HUDEP-2 (cell line): ENCODE results near the gene MYH2.
"Not testable (repeated sequence)": the region's sequence is repeated elsewhere in the genome, so short reads cannot be mapped to it uniquely, and the experiment has no call there.

Source experiments
- DNase-seq, 76 experiments: peaks; one replicate each; lab custom pipeline; 2025; ENCODE audit not compliant: unreplicated experiment in 76 of 76; lab: John Stamatoyannopoulos, UW

The MYH2 gene

DNA sequence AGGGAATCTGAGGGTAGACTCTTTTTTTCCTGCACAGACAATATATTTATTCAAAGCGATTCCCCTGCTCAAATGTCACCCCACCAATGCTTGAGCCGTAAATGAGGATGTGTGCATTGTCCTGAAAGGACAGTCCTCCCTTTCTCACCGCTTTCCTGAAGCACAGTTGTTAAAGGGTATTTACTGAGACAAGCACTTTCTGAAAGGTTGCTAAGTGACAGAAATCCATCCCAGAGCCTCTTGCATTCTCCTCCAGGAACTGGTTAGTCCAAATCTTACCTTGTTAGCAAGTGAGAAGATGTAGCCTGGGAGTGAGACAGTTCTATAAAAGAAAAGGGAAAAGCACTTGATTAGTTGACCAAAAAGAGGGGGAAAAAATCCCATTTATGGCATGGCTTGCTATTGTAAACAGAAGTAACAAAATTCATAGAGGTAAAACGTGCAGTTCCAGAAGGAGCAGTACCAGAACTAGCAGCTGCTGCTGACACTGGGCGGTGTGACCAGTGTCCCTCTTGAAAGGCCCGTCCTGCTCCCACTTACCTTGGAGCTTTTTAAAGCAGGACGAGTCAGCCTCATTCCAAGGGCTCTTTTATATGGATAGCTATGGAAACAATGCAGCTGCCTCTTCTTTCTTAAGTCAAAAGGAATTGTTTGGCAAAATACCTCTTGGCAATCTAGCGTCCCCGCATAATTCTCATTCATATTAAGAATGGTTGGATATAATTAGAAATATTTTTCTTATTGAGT is at the start of gene MYH2:
TSS of gene MYH2 (minus strand) at position 563 of the 747 bp plus-strand sequence. CDS start 1,738 bp downstream, outside the sequence.
- DNase-seq = no peak

- no peak for DNase-seq
Observed at GRCh38 chr17:10598621-10599020, 49.2 kb upstream of the MYH2 start.

DNA sequence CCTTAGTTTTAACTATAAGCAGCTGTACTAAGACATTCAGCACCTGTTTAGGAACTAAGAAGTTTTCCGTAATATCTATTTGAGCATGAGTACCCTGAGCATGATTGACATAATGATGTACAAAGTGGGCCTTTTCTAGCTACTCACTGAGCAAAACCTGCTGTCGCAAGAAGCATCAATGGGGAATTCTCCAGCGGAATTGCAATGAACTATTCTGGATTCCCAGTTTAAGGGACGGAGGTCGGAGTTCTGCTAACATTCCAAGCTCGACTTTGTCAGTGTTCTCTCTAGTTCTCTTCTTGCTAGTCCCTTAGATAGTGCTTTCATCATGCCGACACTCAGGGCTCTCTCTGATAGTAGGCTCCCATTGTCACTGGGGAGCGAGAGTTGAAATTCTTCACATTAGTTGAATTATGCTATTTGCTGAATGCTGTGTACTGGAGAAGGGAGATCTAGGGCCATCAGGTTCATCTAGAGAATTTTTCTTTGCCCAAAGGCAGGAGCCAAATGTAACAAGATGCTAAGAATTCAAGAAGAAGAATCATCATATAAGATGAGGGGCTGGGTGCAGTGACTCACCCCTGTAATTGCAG is 40.2 kb upstream of the MYH2 start:
- no peak for DNase-seq

DNA sequence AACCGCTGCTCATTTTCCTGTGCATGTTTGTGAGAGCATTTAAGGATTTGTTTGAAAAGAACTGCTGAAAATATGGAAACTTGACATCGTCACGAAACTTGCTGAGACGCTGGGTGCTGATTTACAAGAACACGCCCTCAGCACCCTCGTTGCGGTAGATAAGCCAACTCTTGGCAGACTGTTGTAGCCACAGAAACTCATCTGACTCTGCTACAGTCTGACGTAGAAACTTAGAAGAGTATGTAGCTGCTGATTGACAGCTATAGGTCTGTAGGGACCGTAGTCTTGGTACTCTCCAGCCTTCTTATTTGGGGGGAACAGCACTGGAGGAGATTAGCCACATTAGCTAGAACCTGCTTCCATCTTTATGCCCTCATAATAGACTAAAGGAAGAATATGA is 36.1 kb upstream of the MYH2 start:
- DNase-seq = no peak

GRCh38 chr17:10583834-10584233 is 34.4 kb upstream of the MYH2 start:
- DNase-seq = no peak

GRCh38 chr17:10579270-10579669 is 29.8 kb upstream of the MYH2 start:
- DNase-seq = no peak

DNA sequence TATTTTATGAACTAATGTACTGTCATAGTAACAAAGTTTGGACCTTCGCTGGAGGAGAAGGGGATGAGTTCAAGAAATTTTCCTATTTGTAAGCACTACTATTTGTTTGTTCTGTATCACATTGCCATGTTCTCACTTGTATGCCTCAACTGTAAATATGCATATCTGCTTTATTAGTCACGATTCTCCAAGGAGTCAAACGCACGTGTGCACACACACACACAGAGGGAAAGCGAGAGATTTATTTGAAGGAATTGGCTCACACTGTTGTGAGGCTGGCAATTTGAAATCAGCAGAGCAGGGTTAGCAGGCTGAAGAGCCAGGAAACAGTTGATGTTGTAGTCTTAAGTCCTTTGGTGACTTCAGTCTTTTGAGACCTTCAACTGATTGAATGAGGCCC is 24.9 kb upstream of the MYH2 start:
- no peak for DNase-seq

DNA sequence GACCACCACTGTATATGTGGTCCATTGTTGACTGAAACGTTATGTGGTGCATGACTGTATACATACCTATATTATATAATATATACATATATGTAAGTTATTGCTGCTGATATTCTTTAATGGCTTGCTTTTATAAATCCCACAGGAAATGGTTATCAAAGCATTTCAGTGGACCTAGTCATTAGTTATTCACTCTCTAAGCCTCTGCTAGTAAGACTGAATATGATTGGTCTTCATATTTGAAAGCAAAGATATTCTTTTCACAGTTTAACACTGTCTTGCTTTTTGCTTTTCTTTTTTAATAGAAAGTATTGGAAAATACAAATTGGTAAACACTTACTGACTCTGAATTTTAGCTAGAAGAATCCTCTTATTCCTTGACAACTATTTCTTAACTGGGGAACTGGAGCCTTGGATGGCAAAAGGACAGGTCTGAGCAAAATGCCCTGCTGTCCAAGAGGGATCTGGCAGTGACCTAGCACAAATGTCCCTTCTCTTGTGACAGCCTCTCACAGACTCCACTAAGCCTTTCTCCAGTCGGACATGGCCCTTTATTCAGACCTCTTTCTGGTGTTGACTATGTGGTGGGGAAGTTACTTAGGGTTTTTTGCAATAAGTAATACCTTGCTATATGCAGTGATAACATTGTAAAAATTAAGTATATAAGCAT is 14.7 kb upstream of the MYH2 start:
- no peak for DNase-seq

DNA sequence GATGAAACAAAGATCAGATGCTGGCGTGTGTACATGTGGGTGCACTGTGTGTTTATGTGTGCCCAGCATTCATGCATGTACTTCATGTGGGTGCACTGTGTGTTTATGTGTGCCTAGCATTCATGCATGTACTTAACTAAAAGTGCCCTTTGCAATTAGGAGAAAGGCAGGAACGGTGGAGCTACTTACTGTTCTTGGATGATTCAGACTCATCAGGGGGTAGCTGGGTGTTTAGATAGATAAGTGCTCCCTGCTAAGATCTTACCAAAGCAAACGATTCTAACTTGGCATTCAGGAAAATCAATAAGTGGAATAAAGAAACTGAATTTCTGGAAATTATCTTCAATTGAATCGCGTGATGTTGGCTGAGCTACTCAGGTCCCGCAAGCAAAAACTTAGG is 8.6 kb upstream of the MYH2 start:
- DNase-seq = no peak

GRCh38 chr17:10557422-10557821 is 8.0 kb upstream of the MYH2 start:
- DNase-seq = no peak

GRCh38 chr17:10556301-10557005 is 7.0 kb upstream of the MYH2 start:
- no peak for DNase-seq

DNA sequence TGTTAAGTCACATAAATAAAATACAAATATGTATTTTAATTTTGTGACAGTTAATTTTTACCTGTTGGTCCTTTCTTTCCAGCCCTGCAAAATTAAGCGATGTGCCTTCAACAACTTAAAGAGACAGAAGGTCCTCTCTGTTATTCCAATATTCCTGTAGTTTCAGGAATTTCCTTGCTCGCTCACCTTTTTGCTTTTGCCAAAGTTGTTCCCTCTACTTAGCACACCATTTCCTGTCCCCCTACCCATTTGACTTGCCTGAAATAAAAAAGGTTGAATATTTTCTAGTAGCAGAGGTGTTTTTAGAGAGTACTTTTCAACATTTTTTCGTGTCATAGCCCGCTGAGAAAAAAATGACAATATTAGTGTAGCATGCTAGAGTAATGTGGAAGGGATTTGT is 556 bp upstream of the MYH2 start:
- no peak for DNase-seq

GRCh38 chr17:10547351-10547750 is 2.1 kb downstream of the MYH2 start:
- no peak for DNase-seq

DNA sequence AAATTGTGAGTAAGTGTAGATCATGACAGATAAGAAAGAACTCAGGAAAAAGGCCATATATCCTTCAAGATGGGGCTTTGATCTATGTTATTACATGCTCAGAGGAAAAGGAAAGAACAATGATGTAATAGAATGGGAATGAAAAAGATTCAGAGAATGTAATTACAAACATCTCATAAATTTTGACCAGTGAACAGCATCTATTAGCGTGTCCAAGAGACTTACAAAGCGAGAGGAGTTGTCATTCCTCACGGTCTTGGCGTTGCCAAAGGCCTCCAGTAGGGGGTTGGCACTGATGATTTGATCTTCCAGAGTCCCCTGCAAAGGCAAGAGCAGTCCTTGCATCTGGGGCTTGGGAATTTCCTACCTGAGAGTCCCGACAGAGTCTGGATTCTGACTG is 6.0 kb downstream of the MYH2 start:
- DNase-seq = not testable (repeated sequence)

DNA sequence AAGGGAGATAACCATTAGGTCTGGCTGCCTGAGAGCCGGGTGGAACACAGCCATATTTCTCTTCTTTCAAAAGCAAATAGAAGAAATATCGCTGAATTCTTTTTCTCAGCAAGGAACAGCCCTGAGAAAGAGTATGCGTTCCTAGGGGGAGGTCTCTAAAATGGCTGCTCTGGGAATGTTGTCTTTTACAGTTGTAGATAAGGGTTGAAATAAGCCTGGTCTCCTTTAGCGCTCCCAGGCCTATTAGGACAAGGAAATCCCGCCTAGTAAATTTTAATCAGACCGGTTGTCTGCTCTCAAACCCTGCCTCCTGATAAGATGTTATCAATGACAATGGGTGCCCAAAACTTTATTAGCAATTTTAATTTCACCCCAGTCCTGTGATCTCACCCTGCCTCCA is 8.3 kb downstream of the MYH2 start:
- DNase-seq = not testable (repeated sequence)

DNA sequence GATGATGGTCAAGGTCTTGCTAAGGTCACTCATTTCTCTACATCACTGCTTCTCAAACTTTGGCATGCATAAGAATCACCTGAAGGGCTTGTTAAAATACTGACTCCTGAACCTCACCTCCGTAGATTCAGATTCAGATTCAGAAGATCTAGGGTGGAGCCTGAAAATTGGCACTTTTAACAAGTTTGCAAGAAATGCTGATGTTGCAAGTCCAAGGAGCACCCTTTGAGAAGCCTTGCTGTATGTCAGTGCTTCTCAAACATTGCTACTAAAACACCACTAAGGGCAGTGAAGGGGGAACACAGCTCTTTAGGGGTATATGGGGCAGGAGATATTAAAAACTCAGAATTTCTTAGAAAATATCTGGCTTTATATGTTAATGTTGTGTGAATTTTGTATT is 17.4 kb downstream of the MYH2 start:
- no peak for DNase-seq

- no peak for DNase-seq
Observed at GRCh38 chr17:10527419-10527818, 22.0 kb downstream of the MYH2 start.

DNA sequence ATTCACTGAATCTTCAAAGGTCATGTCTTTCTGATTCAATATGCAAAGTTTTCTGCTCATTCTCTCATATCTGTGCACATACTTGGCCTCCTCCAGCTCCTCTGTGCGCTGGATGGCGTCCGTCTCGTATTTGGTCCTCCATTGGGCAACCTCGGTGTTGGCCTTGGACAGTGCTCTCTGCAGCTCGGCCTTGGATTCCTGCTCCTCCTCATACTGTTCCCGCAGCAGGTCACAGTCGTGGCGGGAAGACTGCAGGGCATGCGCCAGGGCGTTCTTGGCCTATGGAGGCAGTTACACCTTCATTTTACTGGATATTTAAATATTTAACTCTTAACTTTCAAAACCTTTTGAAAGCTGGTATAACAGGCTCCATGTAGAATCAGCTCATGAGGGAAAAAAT is 22.9 kb downstream of the MYH2 start:
- DNase-seq = no peak

GRCh38 chr17:10523064-10523463 is 26.4 kb downstream of the MYH2 start:
- DNase-seq = no peak

DNA sequence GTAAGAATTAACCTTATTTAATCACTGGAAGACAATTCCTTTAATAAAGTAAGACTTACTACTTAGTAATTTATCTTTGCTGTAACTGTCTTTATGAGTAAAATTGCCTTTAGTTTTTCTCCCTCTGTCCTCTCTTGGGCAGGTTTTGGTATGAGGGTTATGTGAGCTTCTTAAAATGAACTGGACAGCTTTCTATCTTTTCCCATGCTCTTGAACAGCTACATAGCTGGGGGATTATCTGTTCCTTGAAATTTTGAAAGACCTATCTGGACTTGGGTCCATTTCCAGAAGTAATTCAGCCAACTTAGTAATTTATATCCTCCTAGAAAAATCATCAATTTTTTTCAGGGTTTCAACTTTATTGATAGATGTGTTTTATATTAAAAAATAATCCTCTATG is 27.5 kb downstream of the MYH2 start:
- DNase-seq = no peak

- no peak for DNase-seq
Observed at GRCh38 chr17:10518271-10519037, 31.0 kb downstream of the MYH2 start, which contains the start of gene MYH1. Gene MYH1 (minus strand): TSS chr17:10518542. CDS start chr17:10516642, 1,900 bp downstream.
